ENCODE results near the gene BLM.
"Not testable (repeated sequence)": the region's sequence is repeated elsewhere in the genome, so short reads cannot be mapped to it uniquely, and the experiment has no call there.

Gene BLM

DNA sequence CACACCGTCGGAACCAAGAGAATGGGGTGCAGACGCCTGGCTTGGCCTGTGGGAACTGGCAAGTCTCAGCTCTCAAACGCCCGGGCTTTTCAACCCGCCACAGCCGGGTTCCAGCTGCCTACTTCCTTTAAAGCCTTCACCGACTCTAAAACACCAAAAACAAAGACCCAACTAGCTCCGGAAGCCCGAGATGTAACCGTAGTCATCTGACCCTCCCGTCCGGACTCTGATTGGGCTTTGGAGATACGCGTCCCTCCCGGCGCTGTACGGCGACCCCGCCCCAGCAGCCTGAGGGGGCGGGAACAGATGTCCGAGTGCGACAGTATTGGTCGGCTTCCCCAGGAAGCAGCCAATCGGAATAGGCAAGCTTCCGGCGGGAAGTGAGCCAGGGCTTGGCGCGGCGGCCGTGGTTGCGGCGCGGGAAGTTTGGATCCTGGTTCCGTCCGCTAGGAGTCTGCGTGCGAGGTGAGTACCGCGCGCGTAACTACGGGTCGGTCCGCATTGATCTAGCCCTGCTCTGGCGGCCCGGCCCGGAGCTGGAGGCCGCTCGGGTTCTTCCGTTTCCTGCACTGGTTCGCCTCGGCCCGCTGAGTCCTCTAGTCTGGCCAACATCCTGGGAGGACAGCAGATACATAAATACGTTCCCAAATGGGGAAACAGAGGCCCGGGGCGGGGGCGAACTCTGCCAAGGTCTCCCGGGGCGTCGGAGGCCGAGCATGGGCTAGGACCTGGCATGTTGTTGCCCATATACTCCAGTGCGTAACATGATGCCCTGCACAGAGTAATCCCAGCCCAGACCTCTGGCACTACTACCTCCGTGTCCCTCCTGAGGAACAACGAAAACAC is at the start of gene BLM:
Gene BLM, plus strand, starts transcription at position 371 of the 846 bp plus-strand sequence. CDS start 30,047 bp downstream, outside the sequence.
- peak; percentile 99 for DNase-seq (ENCODE audit: low spot score)

DNA sequence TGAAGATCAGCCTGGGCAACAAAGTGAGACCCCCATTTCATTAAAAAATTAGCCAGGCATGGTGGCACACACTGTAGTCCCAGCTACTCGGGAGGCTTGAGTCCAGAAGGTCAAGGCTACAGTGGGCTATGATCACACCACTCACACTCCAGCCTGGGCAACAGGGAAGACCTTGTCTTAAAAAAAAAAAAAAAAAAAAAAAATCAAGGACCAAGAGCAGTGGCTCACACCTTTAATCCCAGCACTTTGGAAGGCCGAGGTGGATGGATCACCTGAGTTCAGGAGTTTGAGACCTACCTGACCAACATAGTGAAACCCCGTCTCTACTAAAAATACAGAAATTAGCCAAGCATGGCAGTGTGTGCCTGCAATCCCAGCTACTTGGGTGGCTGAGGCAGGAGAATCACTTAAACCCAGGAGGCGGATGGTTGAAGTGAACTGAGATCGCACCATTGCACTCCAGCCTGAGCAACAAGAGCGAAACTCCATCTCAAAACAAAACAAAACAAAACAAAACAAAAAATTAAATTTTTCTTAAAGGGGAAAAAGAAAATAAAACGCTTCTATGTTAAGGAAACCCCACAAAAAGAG is 49.3 kb upstream of the BLM start:
- not testable (repeated sequence) for DNase-seq (ENCODE audit: low spot score)

DNA sequence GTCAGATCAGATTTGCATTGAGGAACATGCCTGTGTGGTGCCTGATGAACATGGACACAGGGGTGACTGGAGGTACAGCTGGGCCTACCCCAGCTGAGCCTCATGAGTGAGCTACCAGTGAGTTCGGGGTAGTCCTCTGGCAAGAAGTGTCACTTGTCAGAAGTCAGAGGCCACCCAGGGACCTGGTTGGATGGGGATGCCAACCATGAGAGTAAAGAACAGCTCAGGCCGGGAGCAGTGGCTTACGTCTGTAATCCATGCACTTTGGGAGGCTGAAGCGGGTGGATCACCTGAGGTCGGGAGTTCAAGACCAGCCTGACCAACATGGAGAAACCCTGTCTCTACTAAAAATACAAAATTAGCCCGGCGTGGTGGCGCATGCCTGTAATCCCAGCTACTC is 46.5 kb upstream of the BLM start:
- DNase-seq (ENCODE audit: low spot score): not testable (repeated sequence)

DNA sequence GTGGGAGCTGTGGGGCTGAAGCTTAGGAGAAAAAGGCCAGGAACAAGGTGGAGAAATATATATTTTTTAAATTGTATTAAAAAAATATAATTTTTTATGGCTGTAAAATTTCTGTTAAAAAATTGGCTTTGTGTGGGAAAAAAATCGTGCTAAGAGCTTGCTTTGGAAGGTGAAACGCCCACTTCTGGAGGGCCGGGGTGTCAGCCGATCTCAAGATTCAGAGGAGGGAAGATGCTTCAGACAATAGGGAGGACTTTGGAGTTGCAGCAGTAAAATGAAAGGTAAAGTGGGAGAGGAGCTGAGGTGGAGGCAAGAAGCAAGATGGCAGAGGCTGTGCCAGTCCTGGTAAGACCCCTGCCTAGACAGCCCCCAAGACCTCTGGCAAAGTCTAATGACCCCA is 45.9 kb upstream of the BLM start:
- DNase-seq (ENCODE audit: low spot score): no peak

DNA sequence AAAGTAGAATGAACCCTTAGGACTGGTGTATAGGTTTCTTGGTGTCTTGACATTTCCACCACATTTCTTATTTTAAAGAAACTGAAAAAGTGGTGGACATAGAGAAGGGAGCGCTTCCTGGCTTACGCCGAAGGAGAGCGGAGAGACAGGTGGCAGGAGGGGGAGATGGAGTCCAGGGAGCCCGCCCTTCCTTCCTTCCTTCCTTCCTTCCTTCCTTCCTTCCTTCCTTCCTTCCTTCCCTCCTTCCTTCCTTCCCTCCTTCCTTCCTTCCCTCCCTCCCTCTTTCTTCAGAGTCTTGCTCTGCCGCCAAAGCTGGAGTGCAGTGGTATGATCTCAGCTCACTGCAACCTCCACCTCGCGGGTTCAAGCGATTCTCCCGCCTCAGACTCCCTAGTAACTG is 43.8 kb upstream of the BLM start:
- not testable (repeated sequence) for DNase-seq (ENCODE audit: low spot score)

DNA sequence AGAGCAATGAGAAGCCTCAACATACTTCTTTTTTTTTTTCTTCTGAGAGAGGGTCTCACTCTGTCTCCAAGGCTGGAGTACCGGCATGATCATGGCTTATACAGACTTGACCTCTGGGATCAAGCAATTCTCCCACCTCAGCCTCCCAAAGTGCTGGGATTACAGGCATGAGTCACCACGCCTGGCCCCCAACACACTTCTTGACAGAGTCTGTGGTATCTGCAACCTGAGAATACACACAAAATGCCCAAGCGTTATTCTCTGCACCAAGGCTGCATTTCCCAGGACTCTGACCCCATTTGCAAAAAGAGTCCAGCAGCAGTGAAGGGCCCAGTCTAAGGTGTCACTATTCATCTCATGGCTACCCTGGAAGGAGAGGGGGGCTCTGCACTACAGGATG is 42.7 kb upstream of the BLM start:
- DNase-seq (ENCODE audit: low spot score): no peak

DNA sequence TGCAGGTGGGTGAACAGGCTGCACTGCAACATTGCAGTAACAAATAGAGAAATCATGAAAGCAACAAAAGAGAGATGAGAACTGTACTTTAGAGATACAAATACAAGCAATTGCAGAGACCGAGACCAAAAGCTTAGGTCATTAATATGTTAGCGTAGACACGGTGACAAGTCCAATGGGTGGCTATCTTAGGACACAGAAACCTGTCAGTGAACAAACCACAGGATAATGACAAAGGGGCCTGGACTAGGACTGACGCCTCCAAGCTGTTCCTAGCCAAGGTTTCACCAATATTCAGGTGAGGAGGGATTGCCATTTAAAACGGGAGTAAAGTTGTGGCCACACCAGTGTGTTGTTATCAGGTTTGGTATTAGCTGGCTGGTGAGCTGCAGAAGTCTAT is 41.7 kb upstream of the BLM start:
- DNase-seq (ENCODE audit: low spot score): no peak

DNA sequence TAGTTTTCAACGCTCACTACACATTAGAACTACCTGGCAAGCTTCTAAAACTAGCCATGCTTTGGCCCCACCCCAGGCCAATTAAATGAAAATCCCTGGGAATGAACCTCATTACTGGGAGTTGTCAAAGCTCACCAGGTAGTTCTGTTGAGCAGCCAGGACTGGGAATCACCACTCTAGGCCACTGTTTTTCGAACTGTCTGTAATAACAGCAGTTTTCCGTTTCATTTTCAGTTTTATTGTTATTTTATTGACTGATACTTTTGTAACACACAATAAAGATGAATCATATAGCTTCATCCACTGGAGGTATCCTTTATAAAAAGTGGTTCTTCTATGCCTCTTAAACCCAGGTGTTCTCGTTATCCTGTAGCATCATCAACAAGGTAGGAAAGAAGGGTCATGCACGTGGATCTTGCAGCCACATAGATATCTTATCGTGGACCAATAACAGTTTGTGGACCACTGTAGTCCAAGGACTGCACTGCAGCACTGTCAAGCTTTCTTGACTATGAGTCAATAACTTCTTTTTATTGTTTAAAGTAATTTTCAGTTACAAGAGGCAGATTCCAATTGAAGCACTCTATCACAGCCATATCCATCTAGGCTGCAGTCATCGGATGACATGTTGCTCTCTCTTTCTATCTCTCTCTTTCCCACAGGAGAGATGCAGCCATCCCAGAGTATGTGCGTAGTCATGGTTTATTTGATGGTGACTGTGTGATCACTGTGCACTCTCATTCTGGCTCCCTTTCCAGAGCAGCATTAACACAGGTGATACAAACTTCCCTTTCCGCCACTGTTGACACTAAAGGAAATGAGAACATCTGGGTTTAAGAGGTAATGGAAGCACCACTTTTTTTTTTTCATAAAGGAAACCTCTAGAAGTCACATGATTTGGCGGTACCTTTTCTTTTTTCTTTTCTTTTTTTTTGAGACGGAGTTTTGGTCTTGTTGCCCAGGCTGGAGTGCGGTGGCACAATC is 39.0 kb upstream of the BLM start:
- no peak for DNase-seq (ENCODE audit: low spot score)

DNA sequence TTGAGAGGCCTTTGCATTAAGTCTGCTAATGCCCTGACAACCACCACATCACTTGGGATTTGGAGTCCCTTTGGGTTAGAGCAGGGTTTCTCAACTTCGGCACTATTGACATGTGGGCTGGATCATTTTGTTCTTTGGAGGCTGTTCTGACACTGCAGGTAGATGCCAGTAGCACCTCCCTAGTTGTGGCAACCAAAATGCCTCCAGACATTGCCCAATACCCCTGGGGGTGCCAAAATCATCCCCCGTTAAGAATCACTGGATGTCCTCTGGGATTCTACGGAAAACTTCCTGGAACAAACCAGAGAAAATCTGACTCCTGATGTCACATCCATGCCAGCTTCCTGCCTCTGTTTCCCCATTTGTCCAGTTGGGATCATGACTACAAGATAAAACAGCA is 37.2 kb upstream of the BLM start:
- no peak for DNase-seq (ENCODE audit: low spot score)

DNA sequence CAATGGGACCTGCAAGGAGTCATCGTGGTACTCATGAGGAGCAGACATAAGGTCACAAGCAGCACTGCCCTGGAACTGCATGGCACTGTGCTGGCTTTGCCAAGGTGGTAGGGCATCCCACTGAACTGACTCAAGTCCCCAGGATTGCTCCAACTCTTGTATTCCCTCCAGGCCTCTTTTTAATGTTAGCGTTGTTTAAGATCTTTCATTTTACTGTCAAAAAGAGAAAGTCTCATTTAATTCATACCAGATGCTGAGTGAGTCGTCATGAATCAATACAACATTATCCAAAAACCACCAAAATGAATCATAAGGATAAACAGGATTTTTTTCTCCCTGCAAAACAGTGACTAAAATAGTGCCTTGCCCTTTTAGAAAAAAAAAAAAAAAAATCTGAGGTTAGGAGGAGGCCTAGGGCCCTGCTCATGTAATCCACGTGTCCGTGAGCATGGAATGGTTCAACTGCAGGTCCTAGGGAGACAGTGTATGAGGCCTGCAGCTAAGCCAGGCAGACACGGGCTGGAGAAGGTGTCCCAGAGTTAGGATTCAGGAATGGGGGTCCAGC is 36.7 kb upstream of the BLM start:
- peak; percentile 86 for DNase-seq (ENCODE audit: low spot score)

DNA sequence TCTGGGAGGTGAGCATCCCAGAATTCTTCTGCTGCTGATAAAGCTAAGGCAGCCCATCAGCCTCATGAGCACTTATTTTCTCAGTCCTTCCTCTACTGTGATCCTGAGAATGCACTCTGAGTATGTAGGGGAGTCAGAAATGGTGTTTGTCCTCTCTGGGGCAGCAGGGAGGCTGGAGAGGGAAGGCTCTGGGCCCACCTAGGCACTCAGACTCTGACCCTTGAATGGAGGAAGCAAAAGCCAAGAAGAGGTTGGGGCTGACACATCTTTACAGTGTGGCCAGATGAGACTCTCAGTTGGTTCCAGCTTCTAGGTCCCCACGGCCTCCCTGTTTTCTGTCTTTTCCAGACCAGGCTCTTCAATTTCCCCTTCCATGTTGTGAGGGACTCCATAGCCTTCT is 36.1 kb upstream of the BLM start:
- no peak for DNase-seq (ENCODE audit: low spot score)

DNA sequence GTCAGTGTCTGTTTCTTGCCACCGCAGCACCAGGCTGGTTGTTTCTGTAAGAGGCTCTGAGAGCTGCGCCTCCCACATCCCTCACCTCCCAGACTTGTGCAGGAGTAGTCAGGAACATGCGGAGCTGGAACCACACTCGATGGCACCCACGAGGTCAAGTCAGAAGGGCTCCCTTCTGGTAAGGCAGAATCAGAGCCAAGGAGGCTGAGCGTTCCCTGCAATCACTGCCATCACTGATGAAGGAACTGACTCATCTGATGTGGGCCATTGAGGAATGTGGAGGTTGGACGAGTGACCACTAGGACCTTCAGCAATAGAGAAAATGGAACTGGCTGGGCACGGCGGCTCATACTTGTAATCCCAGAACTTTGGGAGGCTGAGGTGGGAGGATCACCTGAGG is 35.7 kb upstream of the BLM start:
- DNase-seq (ENCODE audit: low spot score): peak; percentile 70

DNA sequence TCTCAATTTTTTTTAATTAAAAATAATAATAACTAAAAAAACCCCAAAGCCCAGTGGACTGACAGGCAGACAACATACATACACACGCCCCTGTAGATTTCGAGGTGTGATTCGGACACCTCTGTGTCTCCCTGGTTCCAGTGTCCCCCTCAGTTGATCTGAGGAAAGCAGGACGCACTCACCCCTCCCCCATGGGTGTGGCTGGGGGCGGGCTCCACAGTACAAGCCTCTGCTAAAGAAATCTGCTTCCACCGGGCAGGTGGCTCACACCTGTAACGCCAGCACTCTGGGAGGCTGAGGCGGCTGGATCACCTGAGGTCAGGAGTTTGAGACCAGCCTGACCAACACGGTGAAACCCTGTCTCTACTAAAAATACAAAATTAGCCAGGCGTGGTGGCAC is 33.8 kb upstream of the BLM start:
- DNase-seq (ENCODE audit: low spot score): no peak

DNA sequence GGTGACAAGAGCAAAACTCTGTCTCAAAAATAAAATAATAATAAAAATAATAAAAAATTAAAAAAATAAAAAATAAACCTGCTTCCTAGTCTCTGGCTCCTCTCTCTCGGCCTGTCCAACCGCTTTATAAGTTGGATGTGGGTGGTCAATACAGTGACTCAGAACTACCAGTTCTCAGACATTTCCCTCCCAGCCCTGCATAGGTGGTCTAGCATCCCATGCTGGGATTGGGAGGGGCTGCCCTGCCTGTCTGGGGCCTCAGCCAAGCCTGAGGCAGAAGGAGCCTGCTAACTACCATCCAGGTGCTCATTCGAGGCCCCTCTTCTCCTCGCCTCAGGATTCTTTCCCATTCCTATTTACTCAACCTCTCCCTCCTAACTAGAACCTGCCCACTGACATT is 33.3 kb upstream of the BLM start:
- no peak for DNase-seq (ENCODE audit: low spot score)

DNA sequence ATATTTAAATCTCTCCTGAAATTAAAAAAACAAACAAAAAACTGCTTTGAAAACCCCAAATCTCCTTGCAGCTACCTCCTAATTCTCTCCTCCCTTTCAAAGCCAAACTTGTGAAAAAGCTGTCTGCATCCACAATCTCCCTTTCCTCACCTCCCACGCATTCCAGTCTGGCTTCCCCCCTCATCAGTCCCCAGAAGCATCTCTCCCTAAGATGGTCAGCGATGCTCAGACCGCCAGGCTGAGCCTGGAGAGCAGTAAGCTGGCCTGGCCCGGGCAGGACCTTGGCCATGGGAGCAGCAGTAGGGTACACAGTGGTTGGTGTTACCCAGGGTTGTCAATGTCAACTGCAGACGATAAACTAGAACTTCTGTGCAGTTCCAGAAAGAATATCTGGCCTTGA is 32.9 kb upstream of the BLM start:
- no peak for DNase-seq (ENCODE audit: low spot score)

DNA sequence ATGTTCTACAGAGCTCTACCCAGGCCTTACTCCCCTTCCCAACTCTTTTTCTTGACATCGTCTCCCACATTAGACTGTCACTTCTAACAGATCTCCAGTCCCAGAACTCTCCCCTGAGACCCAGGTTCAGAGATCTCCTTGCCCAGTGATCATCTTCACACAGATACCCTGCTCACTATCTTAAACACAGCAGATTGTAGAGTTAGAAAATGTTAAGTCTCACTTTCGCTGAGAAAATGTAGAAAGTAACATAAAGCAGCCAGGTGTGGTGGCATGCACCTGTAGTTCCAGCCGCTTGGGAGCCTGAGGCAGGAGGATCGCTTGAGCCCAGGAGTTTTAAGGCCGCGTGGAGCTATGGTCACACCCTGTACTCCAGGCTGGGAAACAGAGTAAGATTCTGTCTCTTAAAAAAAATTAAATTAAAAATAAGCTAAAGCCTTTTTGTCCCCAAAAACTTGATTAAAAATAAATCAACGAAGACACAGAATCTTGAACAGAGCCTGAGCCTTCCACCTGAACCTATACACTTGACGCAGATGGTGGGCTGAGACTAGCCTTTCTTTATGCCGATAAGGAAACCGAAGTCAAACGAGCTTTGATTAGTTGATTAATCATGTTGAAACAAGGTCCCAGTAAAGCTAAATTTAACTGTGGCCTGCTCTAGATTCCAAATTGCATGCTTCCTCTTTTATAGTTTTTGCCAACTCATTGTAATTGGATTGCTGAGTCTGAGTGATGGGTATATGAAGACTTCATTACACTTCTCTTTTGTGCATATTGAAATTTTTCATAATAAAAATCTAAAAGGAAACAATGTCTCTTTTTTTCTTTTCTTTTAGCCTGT is 31.3 kb upstream of the BLM start:
- DNase-seq (ENCODE audit: low spot score): no peak

DNA sequence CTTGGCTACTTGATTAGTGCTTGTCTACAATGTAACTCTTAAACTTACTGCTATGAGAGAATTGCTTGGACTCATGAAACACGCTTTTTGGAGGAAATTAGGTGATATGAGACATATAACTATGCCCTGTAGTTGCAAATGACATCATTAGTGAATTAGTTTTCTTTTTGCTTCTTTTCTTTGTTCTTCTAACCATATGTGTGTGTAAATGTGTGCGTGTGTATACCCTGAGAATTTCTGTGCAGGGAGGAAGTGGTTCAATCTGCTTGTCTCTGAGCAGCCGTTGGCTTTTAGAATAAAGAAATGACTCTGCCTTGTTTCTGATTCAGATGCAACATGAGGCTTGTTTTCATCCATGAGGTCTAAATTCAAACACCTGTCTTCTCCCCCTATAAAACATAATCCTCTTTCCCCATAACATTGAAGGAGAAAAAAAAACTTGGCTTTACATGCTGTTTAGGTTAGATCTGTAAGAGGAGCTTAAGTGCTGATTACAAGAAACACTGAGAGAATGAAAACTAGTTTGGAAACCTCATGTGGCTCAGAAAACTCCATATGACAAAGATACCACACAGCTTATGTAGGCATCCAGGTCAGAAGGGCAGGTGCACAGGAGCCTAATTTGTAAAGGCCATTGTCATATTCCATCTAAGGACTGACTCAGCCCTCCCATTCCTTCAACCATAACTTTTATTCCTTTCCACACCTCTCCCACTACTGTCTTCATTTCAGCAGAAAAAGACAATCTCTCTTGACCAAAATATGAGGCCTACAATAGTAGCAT is 30.5 kb upstream of the BLM start:
- no peak for DNase-seq (ENCODE audit: low spot score)

DNA sequence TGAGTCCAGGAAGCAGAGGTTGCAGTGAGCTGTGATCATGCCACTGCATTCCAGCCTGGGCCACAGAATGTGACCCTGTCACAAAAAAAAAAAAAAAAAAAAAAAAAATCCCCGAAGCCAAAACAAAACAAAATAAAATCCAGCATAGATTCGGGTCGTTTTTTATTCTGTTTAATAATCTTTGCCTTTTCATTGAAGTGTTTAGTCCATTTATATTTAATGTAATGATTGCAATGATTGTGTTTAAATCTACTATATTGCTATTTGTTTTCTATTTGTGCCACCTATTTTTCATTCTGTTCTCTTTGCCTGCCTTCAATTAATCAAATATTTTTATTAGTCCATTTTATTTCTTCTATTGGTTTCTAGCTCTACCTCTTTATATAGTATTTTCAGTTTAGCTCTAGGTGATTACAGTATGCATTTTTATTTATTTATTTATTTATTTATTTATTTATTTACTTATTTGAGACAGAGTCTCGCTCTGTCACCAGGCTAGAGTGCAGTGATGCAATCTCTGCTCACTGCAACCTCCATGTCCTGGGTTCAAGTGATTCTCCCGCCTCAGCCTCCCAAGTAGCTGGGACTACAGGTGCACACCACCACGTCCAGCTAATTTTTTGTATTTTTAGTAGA is 27.7 kb upstream of the BLM start:
- DNase-seq (ENCODE audit: low spot score): not testable (repeated sequence)

DNA sequence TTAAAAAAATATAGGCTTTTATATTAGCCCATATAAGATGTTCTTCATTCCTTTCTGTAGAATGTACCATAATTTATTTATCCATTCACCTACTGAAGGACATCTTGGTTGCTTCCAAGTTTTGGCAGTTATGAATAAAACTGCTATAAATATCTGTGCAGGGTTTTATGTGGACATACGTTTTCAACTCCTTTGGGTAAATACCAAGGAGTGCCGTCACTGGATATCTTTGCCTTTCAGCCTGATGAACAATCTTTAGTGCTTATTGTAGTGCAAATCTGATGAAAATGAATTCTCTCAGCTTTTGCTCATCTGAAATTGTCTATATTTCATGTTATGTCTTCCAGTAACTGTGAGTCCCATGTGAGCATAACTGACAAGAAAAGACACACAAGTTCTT is 26.6 kb upstream of the BLM start:
- DNase-seq (ENCODE audit: low spot score): no peak

DNA sequence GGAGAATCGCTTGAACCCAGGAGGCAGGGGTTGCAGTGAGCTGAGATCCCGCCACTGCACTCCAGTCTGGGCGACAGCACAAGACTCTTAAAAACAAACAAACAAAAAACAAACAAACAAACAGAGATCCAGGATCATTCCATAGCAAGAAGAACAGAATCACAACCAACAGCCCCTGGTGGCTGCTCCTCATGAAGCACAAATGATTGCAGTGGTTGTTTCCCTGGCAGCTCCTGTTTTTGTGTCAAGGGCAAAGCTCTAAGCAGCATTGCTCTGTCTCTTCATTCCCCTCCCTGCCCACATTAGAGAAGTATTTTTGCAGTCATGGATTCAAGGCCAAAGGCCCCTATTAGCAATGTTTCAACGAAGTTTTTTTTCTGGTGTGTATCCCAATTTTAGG is 25.8 kb upstream of the BLM start:
- DNase-seq (ENCODE audit: low spot score): no peak
